ENCODE data around the gene DHRS7B. TPM values are rescaled to one million over a fixed set of nuclear protein-coding genes. Genes with fewer than 3 reads are reported as not detected.

DHRS7B gene
- total and polyA plus RNA-seq, 2 of the 13 experiments (the other 11 are each of a cell fraction or from before 2014, with no cell fraction given): 20.0 to 35.8 TPM

GRCh38 chr17:21105064-21105894, 21.5 kb upstream of the DHRS7B start:
- ChIA-PET POLR2A (no interaction called here), CTCF (ENCODE audit: low intra/inter-chr PET ratio, low total read pairs) (no interaction called here)
- DNase-seq (ENCODE audit: low spot score): no peak
- no peak overlapping the region for H3K4me2 ChIP-seq (ENCODE audit: low read depth, low read length)
- H3K9me3 ChIP-seq (ENCODE audit: low read length): no peaks in the 10 kb centered on the region
- H4K20me1 ChIP-seq (ENCODE audit: insufficient read depth, low read length): no peaks in the 10 kb centered on the region
- H3K9ac ChIP-seq (ENCODE audit: insufficient read depth, low read depth, low read length): no peak overlapping the region
- no peaks in the 10 kb centered on the region for H3K4me1 ChIP-seq (ENCODE audit: insufficient read depth, low read length)
- 23% methylated on average over 5 of the region's 5 CpGs for WGBS (ENCODE audit: low lambda C conversion rate)
- in situ Hi-C loops (cut with HindIII; ENCODE audit: extremely low pct_ligation_motif_present, low pct_unique_long_range_greater_than_20kb): no loop called here
- H3K4me3 ChIP-seq (replicated peaks in 1 of 3; ENCODE audit: insufficient read depth in 1 of 3, low read depth in 2 of 3, low read length in 3 of 3): no peak overlapping the region
- no peaks in the 10 kb centered on the region for H3K36me3 ChIP-seq (replicated peaks in 1 of 2; ENCODE audit: control insufficient read depth in 1 of 2, insufficient read depth in 2 of 2, low read length in 2 of 2)
- no peak overlapping the region for H2AFZ ChIP-seq (ENCODE audit: low read length)
- no peak for ATAC-seq
- H3K79me2 ChIP-seq (ENCODE audit: insufficient read depth, low read length): no peaks in the 10 kb centered on the region
- H3K27ac ChIP-seq (ENCODE audit: extremely low read length, insufficient read depth, low read length): no peak overlapping the region
- intact Hi-C loops (cut with micrococcal nuclease; ENCODE audit: unreplicated experiment): no loop called here
- BruUV-seq (replicated peaks): no TSS peak
- TF ChIP-seq, protein P1, sequence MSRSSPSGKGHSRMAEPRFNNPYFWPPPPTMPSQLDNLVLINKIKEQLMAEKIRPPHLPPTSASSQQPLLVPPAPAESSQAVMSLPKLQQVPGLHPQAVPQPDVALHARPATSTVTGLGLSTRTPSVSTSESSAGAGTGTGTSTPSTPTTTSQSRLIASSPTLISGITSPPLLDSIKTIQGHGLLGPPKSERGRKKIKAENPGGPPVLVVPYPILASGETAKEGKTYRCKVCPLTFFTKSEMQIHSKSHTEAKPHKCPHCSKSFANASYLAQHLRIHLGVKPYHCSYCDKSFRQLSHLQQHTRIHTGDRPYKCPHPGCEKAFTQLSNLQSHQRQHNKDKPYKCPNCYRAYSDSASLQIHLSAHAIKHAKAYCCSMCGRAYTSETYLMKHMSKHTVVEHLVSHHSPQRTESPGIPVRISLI (CRISPR knock-in tag; IDR thresholded peaks at IDR 0.05; ENCODE audit: borderline replicate concordance): no peak
- TF ChIP-seq RNF2 (conservative IDR thresholded peaks at IDR 0.05; ENCODE audit: low read depth) (no peak), ZNF333 (CRISPR knock-in tag; IDR thresholded peaks at IDR 0.05; ENCODE audit: borderline replicate concordance) (no peak), SRY (CRISPR knock-in tag; IDR thresholded peaks at IDR 0.05) (no peak), ZNF225 (CRISPR knock-in tag; IDR thresholded peaks at IDR 0.05) (no peak), HMG20A (CRISPR knock-in tag; IDR thresholded peaks at IDR 0.05; ENCODE audit: borderline replicate concordance) (no peak), DPF2 (CRISPR knock-in tag; IDR thresholded peaks at IDR 0.05; ENCODE audit: borderline replicate concordance, low read depth) (no peak), STAT6 (CRISPR knock-in tag; IDR thresholded peaks at IDR 0.05; ENCODE audit: borderline replicate concordance) (no peak), ZNF550 (CRISPR knock-in tag; IDR thresholded peaks at IDR 0.05; ENCODE audit: borderline replicate concordance) (no peak)
- no peak for FAIRE-seq
- no peaks in the 10 kb centered on the region for H3K27me3 ChIP-seq (ENCODE audit: control insufficient read depth in 1 of 2, insufficient read depth in 2 of 2, low read length in 2 of 2)
